Osteoblast (primary cell): Measurements from ENCODE around the gene CPEB1. TPM values are rescaled to one million over a fixed set of nuclear protein-coding genes. Genes with fewer than 3 reads are reported as not detected.

Experiments
- DNase-seq: peaks from one replicate; pipeline ENCODE4 v3.0.0; 2011; ENCODE audit warnings: low spot score, mixed read lengths; ENCODE audit not compliant: insufficient read length; ENCODE audit errors: missing footprints
- H2AFZ ChIP-seq: 2 replicates; pipeline ENCODE4 v1.6.0; 2011; ENCODE audit warnings: mild to moderate bottlenecking, low read length
- H3K27ac ChIP-seq: 2 replicates; pipeline ENCODE4 v1.5.1; 2011; ENCODE audit warnings: mild to moderate bottlenecking, low read depth, low read length, moderate library complexity
- H3K27me3 ChIP-seq: 2 replicates; pipeline ENCODE4 v1.6.0; 2012; ENCODE audit warnings: mild to moderate bottlenecking, control low read depth, inconsistent platforms, low read length, moderate library complexity; ENCODE audit not compliant: insufficient read depth
- H3K36me3 ChIP-seq: 2 replicates; pipeline ENCODE4 v1.5.1; 2011; ENCODE audit warnings: mild to moderate bottlenecking, low read length, control low read depth, moderate library complexity; ENCODE audit not compliant: insufficient read depth
- H3K4me1 ChIP-seq: 2 replicates; pipeline ENCODE4 v1.5.1; 2011; ENCODE audit warnings: mild to moderate bottlenecking, low read length, control low read depth, moderate library complexity; ENCODE audit not compliant: insufficient read depth
- H3K4me2 ChIP-seq: 2 replicates; pipeline ENCODE4 v1.6.0; 2011; ENCODE audit warnings: mild to moderate bottlenecking, low read length; ENCODE audit not compliant: insufficient read depth
- H3K4me3 ChIP-seq: fragments of 200-600 bp; sonication (generic); 3 replicates; pipeline ENCODE4 v1.5.1; 2012; ENCODE audit warnings: mild to moderate bottlenecking, low read length, inconsistent platforms; ENCODE audit not compliant: insufficient read depth
- H3K79me2 ChIP-seq: 2 replicates; pipeline ENCODE4 v1.6.0; 2012; ENCODE audit warnings: mild to moderate bottlenecking, low read length, control low read depth, inconsistent platforms; ENCODE audit not compliant: insufficient read depth
- H3K9me3 ChIP-seq: 2 replicates; pipeline ENCODE4 v1.5.1; 2011; ENCODE audit warnings: low read depth, low read length, control low read depth
- H4K20me1 ChIP-seq: 2 replicates; pipeline ENCODE4 v1.6.0; 2012; ENCODE audit warnings: mild to moderate bottlenecking, low read length, control low read depth; ENCODE audit not compliant: insufficient read depth
- CTCF ChIP-seq: IDR thresholded peaks from 2 replicates; pipeline ENCODE4 v1.5.1; 2011; ENCODE audit warnings: mild to moderate bottlenecking, low read depth, low read length, moderate library complexity; ENCODE audit errors: extremely low read depth
- total RNA-seq: library from RNA; depleted of rRNA; stranded (reverse); fragments of >200 nt; gene quantifications from 2 replicates; pipeline ENCODE4 v1.2.3, GENCODE V29; 2012

CPEB1 gene
- total RNA-seq, 1 donor, result 36.6 TPM

- DNase-seq, result no peak
- Histone ChIP-seq H3K4me3 (no peak overlapping the region), H3K9me3 (no peaks in the 10 kb centered on the region), H3K27ac (no peak overlapping the region), H3K27me3 (peaks cover 8% of the 10 kb centered on the region), H3K36me3 (no peaks in the 10 kb centered on the region), H4K20me1 (no peaks in the 10 kb centered on the region), H3K79me2 (no peaks in the 10 kb centered on the region), H3K4me1 (no peaks in the 10 kb centered on the region), H3K4me2 (no peak overlapping the region), H2AFZ (no peak overlapping the region)
- no peak for TF ChIP-seq CTCF
These were observed 27.7 kb upstream of the CPEB1 start for GRCh38 chr15:82674873-82675272.

GRCh38 chr15:82670699-82671098, 23.5 kb upstream of the CPEB1 start:
- Histone ChIP-seq H3K79me2 (no peaks in the 10 kb centered on the region), H4K20me1 (no peaks in the 10 kb centered on the region), H3K36me3 (no peaks in the 10 kb centered on the region), H3K9me3 (no peaks in the 10 kb centered on the region), H3K4me3 (no peak overlapping the region), H3K4me2 (no peak overlapping the region), H2AFZ (no peak overlapping the region), H3K27ac (no peak overlapping the region), H3K4me1 (no peaks in the 10 kb centered on the region), H3K27me3 (no peaks in the 10 kb centered on the region)
- no peak for DNase-seq
- no peak for TF ChIP-seq CTCF

GRCh38 chr15:82666606-82667005, 19.4 kb upstream of the CPEB1 start:
- H3K4me1 ChIP-seq, result no peaks in the 10 kb centered on the region
- no peaks in the 10 kb centered on the region for H3K79me2 ChIP-seq
- no peak overlapping the region for H3K4me2 ChIP-seq
- DNase-seq, result no peak
- no peaks in the 10 kb centered on the region for H3K9me3 ChIP-seq
- H3K4me3 ChIP-seq, result no peak overlapping the region
- no peaks in the 10 kb centered on the region for H3K27me3 ChIP-seq
- H2AFZ ChIP-seq, result no peak overlapping the region
- no peak overlapping the region for H3K27ac ChIP-seq
- TF ChIP-seq CTCF, result no peak
- H3K36me3 ChIP-seq, result no peaks in the 10 kb centered on the region
- H4K20me1 ChIP-seq, result peaks cover 4% of the 10 kb centered on the region

- H3K27me3 ChIP-seq, result no peaks in the 10 kb centered on the region
- H4K20me1 ChIP-seq, result peaks cover 4% of the 10 kb centered on the region
- no peaks in the 10 kb centered on the region for H3K36me3 ChIP-seq
- peak; percentile 9 for DNase-seq
- H3K9me3 ChIP-seq, result no peaks in the 10 kb centered on the region
- no peak overlapping the region for H3K27ac ChIP-seq
- no peak overlapping the region for H2AFZ ChIP-seq
- H3K4me3 ChIP-seq, result no peak overlapping the region
- H3K4me2 ChIP-seq, result no peak overlapping the region
- H3K4me1 ChIP-seq, result no peaks in the 10 kb centered on the region
- TF ChIP-seq CTCF, result no peak
- no peaks in the 10 kb centered on the region for H3K79me2 ChIP-seq
These were observed 16.9 kb upstream of the CPEB1 start for GRCh38 chr15:82664021-82664420.
